Esophagus mucosa (tissue), 1 donor: ENCODE data around the gene AMT. TPM values are rescaled to one million over a fixed set of nuclear protein-coding genes. Genes with fewer than 3 reads are reported as not detected.

Experiments
- ATAC-seq: fragments of 200-7000 bp; cut with Tn5 transposase; one replicate; pipeline ENCODE4 v1.9.1; 2020
- total RNA-seq: library from RNA; stranded (reverse); gene quantifications from one replicate; pipeline ENCODE4 v1.2.4, GENCODE V29; 2023
- donor health status: DM: yes; HTN: yes; CAD: no.

The AMT gene, protein sequence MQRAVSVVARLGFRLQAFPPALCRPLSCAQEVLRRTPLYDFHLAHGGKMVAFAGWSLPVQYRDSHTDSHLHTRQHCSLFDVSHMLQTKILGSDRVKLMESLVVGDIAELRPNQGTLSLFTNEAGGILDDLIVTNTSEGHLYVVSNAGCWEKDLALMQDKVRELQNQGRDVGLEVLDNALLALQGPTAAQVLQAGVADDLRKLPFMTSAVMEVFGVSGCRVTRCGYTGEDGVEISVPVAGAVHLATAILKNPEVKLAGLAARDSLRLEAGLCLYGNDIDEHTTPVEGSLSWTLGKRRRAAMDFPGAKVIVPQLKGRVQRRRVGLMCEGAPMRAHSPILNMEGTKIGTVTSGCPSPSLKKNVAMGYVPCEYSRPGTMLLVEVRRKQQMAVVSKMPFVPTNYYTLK
- 0.88 TPM for total RNA-seq

DNA sequence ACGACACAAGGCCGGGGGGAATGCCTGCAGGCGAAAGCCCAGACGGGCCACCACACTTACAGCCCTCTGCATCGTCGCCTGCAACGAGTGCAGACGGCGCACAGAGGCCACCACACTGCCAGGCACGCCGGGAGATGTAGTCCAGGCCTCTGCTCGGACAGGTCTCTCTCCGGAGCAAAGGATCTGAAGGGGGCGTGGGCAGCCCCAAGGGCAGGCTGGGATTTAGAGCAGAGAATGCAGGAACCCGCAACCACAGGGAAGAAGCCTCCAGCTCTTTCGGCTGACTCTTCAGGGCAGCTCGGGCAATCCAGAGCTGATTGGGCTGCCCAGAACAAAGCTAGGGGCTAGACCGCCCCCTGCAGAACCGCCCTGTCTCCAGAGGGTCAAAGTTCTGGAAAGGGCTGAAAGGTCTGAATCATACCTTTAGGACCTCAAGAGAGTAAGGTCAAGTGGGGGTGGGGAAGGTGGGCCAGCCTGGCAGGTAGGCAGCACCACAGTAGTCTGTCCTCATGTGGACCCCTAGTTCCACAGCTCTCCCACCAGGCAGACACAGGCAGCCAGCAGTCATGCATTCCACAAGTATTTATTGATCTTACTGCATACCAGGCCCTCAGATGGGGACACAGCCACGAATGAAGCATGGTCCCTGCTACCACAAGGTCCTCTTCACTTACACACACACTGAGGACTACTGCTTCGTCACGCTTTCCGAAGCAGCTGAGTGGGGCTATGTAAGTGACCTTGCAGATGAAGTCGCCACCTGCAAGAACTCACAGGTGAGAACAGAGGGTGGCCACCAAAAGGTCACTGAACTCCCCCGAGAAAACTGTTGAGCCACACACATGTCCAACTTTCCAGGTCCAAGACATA lies at the start of gene AMT:
TSS of gene AMT (minus strand) at position 95 of the 870 bp plus-strand sequence. CDS start at position 72, 23 bp downstream.
- peak; percentile 20 for ATAC-seq

DNA sequence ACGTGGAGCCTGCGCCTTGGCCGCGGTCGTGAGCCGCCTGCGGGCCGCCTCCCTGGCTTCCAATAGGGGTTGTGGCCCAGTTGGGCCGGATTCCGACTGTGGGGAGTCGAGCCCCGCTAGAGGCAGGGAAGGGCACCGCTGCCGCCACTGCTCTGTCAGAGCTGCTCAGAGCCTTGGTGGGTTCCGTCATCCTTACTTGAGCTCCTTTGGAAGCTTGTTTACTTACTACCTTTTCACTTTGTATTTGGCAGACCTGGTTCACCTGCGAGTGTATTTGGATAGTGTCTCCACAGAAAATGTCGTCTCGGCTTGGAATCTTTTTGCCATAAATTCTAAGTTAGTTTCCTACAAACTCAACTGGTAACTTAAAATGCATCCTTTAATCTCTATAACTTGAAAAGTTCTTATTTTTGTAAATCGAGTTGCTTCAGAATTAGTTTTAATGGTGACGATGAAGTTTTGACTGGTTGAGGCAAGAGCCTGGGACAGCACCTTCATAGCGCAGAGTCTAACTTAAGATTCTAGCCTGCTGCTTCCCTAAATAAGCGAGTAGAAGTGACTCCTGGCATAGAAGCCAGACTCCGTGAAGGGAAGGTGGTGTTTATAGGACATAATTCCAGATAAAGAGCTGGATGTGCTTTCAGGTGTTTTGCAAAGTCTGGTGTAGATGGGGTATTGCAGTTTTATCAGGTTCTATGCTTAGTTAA lies 48.6 kb upstream of the AMT start:
- ATAC-seq, result peak; percentile 39

DNA sequence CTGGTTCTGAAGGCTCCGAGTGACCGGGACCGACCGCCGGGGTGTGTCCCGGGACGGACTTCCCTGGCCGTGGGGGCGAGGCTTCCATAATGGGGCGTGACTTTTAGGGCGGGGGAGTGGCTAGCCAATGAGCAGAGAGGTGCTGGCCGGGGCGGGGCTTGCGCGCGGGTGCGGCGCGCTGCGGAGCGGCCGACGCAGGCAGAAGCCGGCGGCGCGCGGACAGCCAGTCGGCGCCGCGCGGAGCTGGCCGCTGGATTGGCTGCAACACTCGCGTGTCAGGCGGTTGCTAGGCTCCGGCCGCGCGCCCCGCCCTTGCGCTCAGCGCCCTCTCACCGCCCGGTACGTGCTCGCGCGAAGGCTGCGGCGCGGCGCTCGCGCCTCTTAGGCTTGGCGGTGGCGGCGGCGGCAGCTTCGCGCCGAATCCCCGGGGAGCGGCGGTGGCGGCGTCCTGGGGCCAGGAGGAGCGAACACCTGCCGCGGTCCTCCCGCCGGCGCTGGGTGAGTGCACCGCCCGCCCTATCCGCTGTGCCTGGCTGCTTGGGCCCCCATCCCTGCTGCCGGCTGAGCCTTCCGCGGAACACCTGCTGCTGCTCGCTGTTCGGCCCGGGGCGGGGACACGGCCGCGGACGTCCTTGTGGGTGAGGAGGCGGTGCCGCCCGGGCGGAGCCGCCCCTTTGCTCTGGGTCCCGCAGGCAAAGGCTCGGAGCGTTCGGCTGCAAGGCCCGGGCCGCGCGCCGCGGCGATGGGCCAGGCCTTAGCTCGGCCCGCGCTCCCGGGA lies 47.9 kb upstream of the AMT start, which contains the start of gene DAG1:
TSS of gene DAG1 (plus strand) at position 332 of the 778 bp plus-strand sequence. CDS start 40,268 bp downstream, outside the sequence.
- ATAC-seq, result peak; percentile 94

DNA sequence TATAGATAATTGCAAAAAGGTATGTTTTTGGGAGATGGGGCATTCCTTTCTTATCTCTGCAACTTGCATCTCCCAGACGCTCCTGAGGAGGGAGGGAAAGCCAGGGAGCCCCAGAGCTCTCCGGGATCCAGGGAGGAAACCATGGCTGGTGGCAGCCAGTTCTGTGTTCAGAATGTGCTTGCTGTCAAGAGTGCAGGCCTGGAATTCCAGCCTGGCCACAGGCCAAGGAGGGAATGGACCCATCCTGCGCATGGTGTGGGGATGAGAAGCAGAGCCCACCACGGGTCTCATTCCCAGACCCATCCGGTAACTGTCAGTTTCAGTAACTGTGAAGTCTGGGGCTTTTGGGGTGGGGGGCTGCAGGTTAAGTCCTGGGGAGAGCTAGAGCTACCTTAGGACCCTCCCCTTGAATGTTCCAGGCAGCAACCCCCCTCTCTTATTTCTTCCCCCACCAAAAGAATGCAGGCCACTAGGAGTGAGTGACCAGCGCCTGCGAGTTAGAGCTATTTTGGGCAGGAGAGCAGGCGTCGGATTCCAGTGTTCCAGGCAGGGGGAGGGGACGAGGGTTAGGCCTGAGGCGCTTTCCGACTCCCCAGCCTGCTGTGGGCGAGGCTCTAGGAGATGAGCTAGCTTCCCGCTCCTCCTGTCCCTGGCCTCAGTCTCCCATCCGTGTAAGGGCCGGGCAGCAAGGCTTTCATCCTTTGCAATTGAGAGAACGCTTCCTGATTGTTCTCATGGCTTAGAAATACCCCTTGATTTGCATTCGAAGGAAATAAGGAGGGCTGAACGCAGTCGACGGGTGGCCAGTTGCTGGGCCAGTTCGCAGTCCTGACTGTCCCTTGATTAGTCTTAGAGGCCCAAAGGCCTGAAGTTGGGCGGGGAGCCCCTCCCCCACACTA lies 47.0 kb upstream of the AMT start:
- ATAC-seq, result peak; percentile 42

DNA sequence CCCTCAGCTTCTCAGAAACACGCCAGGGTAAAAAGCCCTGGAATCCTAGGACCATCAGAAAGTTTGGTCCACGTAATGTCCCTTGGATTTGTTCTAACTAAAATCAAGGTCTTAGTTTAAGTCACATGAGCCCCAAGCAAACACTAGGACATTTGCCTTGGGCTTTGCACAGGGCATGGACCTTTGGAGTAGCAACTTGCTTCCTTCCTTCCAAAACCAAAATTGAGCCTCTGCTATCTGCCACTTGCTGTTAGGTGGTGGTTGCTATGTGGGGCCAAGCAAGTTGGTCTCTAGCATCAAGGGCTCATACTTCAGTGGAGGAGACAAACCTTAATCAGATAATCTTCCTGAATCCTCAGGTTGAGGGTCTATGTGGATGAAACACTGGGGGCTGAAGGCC lies 43.8 kb upstream of the AMT start:
- no peak for ATAC-seq

DNA sequence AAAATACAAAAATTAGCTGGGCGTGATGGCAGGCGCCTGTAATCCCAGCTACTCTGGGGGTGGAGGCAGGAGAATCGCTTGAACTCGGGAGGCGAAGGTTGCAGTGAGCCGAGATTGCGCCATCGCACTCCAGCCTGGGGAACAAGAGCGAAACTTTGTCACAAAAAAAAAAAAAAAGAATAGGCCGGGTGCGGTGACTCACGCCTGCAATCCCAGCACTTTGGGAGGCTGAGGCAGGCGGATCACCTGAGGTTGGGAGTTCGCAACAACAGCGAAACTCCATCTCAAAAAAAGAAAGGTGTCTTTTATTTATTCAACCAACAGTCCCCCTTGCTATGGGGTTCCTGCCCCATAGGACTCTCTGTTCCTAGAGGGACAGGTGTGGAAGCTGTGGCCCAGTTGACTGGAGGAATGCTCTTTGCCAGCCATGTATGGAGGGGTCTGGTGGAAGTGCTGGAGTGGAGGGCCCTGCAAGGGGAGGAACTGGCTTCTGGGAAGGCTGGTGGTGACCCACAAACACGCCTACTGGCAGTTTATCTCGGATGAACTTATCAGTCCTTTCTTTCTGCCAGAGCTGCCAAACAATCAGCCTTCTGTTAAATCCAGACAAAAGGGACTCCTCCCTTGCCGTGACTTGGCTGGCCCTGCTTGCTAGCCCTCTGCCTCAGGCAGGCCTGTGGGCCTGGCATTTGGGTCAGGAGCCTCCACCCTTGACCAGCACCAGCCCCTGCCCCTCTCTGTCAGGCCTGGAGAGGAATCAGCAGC lies 43.2 kb upstream of the AMT start:
- no peak for ATAC-seq

DNA sequence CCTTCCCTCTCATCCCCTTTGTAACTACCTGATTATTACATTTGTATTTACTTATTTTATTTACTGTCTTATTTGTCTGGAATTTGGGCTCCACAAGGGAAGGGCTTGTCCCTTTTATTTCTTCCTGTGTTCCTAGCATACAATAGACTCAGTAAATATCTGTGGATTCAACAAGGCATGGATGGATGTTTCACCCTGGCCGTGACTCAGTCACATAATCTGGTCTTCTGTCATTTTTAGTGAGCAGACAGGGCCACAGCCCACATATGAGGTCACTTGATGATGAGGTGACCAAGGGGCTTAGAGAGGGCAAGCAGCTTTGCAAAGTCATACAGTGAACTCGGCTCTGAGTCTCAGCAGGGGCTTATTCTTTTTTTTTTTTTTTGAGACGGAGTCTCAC lies 39.9 kb upstream of the AMT start:
- ATAC-seq, result peak; percentile 49

DNA sequence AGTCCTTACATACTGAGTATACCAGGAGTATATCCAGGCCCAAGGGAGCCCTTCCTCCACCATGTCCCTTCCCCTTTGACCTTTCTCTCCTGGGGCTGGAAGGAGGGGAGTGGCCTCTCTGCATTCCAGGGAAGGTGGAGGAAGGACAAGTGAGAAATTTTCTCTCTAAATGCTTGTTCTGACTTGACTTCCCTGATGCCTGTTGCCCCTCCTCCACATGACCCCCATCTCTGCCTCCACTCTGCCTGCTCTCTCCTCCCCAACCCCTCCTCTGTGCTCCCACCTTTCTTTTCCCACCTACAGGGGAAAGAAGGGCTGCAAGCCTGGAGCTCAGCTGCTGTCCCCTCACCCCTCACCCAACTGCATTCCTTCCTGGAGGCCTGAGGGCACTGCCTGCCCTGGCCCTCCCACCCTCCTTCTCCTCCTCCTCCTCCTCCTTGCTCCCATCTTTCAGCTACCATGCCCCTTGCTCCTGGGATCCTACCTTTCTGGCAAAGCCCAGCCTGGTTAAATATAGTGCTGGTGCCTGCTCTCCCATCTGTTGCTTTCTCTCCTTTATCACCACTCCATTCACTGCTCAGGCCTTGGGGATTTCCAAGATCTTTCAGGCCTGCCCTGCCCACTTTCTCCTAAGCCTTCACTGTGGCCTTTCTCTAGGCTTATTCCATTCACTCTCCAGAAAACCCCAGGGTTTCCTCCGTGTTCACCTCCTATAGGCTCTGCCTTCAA lies 39.3 kb upstream of the AMT start:
- ATAC-seq, result peak; percentile 12

DNA sequence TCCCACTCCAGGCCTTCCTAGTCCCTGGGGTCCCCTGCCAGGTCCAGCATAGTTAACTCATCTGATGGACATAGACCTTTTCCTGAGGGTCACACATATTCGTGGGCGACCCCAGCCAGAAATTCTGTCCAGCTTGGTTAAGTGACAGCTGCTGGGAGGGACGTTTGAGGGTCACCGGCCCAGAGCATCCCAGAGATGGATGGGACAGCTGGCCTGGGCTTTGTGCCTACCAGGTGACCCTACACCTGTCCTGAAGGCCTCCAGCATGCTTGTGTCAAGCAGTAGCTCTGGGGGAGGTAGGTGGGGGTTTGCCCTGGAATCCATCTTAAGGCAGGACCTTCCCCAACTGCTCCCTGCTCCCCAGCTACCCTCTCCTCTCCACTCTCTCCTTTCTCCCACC lies 38.7 kb upstream of the AMT start:
- no peak for ATAC-seq

DNA sequence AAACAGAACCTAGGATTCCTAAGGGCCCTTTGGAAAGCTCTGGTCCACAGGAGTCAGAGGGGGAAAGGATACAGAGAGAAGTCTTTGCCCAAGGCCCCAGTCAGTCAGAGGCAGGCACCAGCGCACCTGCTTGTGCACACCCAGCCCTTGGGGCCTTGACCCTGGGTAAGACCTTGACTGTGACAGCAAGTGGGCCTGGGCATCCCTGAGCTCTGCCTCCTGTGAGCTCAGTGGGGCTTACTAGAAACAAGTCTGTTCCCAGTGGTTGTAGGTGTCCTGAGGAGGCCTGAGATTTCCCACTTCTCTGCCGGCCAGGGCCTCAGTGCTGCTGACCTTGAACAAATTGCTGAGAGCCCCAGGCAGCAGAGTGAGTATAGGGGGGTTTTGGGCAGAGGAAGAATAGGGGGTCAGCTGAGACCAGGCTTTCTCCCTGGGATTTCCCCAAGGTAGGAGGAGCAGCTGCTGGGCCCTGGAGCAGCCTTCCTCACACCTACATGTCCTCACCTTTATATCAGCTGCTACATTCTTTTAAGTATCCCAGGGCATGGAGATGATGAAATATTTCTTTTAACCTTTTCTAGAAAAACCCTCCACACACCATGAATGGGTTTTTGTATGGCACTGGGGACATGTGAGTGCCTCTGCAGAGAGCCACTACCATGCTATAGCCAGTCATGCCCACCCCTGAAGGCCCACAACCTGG lies 38.1 kb upstream of the AMT start:
- ATAC-seq, result no peak

DNA sequence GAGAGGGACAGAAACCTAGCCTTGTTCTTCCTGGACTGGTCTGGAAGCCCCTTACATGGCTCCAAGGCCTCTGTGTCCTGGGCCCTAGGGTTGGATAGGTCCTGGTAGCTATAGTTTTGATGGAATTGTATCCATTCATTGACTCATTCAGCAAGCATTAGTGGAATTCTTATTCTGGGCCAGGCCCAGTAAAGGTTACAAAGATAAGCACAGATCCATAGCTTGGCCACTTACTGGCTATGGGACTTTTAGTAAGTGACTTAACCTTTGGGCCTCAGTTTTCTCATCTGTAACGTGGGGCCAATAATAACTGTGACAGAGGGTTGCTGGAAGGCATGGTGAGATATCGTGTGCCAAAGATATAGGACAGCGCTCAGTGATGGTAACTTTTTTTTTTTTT lies 34.2 kb upstream of the AMT start:
- ATAC-seq, result no peak

DNA sequence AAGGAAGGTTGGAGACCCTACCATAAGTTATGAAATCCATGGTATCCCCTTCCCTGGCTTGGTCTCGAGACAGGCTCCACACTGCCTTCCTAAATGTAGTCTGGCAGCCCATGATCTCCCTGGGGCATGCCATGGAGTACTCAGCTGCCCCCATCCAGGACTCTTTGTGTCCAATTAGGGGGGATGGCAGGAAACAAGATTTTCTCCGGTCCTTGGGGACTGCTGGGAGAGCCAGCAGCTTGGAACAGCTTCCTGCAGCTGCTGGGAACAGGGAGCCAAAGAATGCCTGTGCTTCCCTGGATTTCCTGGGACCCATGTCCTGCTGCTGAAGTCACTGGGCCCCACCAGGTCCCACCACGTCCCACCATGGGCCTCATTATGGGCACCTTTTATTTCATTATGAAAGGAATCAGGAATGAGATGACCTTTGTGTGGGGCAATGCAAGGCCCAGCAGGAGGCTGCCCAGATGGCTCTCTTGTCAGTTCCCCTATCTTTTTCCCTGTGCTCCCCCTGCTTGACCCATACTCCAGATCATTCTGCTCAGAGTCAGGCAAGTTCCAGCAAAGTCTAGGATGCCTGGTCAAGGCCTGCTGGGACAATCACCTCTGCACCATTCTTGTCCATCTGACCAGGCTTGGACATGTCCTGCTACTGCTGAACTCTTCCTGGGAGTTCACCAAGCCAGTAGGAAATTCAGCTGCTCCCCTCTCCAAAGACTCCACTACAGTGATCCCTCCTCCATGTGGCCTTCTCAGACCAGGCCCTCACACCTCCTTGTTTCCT lies 32.8 kb upstream of the AMT start:
- no peak for ATAC-seq

DNA sequence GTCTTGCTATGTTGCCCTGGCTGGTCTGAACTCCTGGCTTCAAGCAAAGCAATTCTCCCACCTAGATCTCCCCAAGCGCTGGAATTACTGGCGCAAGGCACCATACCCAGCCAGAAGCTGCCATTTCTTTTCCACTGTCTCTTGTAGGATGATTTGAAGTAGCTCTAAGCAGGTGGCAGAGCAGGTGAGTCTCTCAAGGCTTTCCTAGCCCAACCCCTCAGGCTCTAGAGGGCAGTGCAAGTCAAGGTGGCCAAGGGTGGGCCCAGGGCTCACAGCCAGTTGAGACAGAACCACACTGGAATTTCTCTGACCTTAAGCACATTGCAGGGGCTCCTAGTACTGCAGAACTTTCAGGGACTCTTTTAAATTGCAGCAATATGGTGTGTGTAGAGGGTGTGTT lies 32.2 kb upstream of the AMT start:
- ATAC-seq, result peak; percentile 43

DNA sequence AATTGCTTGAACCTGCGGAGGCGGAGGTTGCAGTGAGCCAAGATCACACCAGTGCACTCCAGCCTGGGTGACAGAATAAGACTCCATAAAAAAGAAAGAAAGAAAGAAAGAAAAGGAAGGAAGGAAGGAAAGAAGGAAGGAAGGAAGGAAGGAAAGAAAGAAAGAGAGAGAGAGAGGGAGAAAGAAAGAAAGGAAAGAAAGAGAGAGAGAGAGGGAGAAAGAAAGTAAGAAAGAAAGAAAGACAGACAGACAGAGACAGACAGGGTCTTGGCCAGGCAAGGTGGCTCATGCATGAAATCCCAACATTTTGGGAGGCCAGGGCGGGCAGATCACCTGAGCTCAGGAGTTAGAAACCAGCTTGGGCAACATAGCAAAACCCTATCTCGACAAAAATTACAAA lies 31.3 kb upstream of the AMT start:
- ATAC-seq, result no peak

DNA sequence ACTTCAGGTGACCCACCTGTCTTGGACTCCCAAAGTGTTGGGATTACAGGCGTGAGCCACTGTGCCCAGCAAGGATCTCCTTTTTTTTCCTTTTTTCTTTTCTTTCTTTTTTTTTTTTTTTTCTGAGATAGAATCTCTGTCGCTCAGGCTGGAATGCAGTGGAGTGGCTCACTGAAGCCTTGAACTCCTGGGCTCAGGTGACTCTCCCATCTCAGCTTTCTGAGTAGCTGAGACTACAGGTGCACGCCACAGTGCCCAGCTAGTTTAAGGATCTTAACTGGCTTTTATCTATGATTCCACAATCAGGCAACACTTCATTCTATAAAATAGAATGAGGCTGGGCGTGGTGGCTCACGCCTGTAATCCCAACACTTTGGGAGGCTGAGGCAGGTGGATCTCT lies 23.1 kb upstream of the AMT start:
- ATAC-seq, result no peak

DNA sequence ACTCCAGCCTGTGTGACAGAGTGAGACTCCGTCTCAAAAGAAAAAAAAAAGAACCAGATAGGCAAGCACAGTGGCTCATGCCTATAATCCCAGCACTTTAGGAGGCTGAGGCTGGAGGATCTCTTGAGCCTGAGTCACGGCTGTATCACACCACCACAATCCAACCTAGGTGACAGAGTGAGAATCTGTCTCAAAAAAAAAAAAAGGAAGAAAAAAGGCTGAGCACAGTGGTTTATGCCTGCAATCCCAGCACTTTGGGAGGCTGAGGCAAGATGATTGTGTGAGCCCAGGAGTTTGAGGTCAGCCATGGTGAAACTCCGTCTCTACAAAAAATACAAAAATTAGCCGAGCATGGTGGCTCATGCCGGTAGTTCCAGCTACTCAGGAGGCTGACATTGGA lies 12.5 kb upstream of the AMT start:
- ATAC-seq, result no peak

DNA sequence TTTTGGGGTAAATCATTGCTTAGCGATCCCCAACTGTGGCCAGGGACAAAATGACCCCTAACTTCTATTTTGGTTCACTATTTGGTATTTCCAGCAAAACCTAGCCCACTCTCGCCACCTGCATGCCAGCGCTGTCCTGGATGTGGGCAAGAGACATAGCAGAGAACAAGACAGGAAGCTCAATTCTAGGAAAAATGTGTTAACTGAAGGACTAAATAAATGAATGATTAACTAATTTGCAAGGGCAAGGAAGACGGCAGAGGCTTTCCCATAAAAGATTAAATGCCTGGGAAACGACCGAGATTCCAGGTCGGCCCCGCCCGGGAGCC lies 6.4 kb upstream of the AMT start:
- no peak for ATAC-seq

DNA sequence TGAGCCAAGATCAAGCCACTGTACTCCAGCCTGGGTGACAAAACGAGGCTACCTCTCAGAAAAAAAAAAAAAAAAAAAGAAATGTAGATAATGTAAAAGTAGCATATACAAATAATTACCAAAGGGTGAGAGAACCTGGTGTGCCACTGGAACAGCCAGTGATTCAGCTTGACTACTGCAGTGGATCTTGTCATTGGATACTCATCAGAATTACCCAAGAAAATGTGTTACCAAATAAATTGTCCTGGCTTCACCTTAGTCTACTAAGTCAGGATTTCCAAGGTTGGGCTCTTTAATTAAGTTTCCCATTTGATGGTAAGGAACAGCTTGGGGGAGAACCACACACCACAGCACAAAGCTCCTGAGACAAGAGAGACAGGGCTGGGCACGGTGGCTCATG lies 5.3 kb upstream of the AMT start:
- ATAC-seq, result no peak
